ENCODE results near the gene ODAD2.

The ODAD2 gene, protein sequence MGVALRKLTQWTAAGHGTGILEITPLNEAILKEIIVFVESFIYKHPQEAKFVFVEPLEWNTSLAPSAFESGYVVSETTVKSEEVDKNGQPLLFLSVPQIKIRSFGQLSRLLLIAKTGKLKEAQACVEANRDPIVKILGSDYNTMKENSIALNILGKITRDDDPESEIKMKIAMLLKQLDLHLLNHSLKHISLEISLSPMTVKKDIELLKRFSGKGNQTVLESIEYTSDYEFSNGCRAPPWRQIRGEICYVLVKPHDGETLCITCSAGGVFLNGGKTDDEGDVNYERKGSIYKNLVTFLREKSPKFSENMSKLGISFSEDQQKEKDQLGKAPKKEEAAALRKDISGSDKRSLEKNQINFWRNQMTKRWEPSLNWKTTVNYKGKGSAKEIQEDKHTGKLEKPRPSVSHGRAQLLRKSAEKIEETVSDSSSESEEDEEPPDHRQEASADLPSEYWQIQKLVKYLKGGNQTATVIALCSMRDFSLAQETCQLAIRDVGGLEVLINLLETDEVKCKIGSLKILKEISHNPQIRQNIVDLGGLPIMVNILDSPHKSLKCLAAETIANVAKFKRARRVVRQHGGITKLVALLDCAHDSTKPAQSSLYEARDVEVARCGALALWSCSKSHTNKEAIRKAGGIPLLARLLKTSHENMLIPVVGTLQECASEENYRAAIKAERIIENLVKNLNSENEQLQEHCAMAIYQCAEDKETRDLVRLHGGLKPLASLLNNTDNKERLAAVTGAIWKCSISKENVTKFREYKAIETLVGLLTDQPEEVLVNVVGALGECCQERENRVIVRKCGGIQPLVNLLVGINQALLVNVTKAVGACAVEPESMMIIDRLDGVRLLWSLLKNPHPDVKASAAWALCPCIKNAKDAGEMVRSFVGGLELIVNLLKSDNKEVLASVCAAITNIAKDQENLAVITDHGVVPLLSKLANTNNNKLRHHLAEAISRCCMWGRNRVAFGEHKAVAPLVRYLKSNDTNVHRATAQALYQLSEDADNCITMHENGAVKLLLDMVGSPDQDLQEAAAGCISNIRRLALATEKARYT

GRCh38 chr10:27998954-27999275, at the start of gene ODAD2:
Gene ODAD2 (minus strand): TSS chr10:27999079. CDS start chr10:27995142, 3,937 bp downstream.
- TF ChIP-seq CTCF (IDR thresholded peaks at IDR 0.05): no peak
- peak within 1 kb of the TSS; percentile 88 for H3K4me3 ChIP-seq
- peak within 1 kb of the TSS; percentile 26 to 61 for H3K27ac ChIP-seq
- DNase-seq (ENCODE audit: low spot score): no peak

DNA sequence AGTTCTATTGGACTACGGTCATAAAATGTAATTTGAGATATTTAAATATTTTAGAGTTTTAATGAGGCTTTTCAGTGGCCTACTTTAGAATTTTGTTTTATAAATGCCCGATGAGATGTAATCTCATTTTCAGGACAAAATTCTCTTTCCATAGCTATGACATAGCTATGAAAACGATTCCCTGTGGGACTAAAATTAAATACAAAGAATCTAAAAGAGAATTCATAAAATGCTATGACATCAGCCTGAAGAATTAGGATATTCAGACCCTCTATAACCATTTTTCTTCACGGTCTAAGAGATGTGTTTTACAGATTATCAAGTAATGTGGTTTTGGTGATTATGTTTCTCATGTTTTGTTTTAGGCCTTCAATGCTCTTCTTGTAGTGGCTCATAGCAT, 48.2 kb upstream of the ODAD2 start:
- Histone ChIP-seq H3K27ac (no peak overlapping the region), H3K4me3 (no peak overlapping the region)
- no peak for TF ChIP-seq CTCF (IDR thresholded peaks at IDR 0.05)
- no peak for DNase-seq (ENCODE audit: low spot score)

- no peak for DNase-seq (ENCODE audit: low spot score)
- no peak overlapping the region for H3K27ac ChIP-seq
- TF ChIP-seq CTCF (IDR thresholded peaks at IDR 0.05): no peak
- no peak overlapping the region for H3K4me3 ChIP-seq
Measured at GRCh38 chr10:28046579-28046978, 47.7 kb upstream of the ODAD2 start.

- Histone ChIP-seq H3K4me3 (no peak overlapping the region), H3K27ac (no peak overlapping the region)
- TF ChIP-seq CTCF (IDR thresholded peaks at IDR 0.05): no peak
- no peak for DNase-seq (ENCODE audit: low spot score)
Measured at GRCh38 chr10:28043941-28044340, 45.1 kb upstream of the ODAD2 start.

- DNase-seq (ENCODE audit: low spot score): no peak
- H3K4me3 ChIP-seq: no peak overlapping the region
- no peak for TF ChIP-seq CTCF (IDR thresholded peaks at IDR 0.05)
- no peak overlapping the region for H3K27ac ChIP-seq
Measured at GRCh38 chr10:28036587-28036986, 37.7 kb upstream of the ODAD2 start.

DNA sequence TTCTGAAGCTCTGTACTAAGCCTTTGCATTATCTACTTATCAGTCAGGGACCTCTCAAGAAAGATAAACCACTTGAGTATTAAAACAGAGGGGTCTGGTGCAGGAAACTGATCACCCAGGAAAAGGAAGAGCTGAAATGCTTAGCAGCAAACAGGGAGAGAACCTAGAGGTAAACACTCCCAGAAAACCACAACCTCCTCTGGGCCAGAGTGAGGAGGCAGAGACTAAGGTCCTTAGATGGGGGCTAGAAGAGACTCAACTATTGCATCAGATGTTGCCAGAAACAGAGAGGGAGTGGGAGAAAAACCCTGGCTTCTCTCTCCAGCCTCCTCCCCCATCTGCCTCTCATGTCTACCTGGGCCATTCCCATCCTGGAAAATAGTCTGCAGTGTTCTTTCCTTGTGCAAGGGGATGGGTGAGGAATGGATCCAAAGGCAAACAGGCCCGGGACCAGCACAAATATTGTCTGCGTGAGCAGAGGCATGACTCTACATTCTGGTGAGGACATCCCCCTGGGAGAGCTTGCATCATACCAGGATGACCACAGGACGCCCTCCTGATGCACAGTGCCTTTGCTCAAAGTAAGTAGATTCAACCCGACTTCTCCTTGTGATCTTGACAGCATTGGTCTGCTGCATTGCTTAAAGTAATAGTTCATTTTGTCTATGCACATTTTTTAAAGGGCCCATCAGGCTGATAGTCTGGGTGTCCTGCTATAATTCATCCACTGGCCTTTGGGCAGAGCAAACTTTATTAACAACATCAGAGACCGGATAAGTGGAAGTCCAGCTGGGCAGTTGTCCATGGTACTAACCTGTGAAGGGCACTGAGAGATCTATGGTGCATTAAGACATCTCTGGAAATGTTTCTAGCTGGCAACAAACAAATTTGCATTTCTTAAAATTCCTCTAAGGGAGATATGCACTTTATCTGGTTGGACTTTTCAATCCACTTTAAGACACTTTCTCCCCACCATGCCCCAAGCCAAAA, 22.4 kb upstream of the ODAD2 start:
- no peak for DNase-seq (ENCODE audit: low spot score)
- H3K27ac ChIP-seq: no peak overlapping the region
- H3K4me3 ChIP-seq: no peak overlapping the region
- TF ChIP-seq CTCF (IDR thresholded peaks at IDR 0.05): no peak

All from coronary artery (tissue), 2 donors.